ENCODE data around the gene DPH6.
"Not testable (repeated sequence)": the region's sequence is repeated elsewhere in the genome, so short reads cannot be mapped to it uniquely, and the experiment has no call there.

Gene DPH6

GRCh38 chr15:35349916-35350315 is 196.0 kb downstream of the DPH6 start:
- peaks cover 11 to 16% of the 10 kb centered on the region in 2 donors for H3K9me3 Mint-ChIP-seq
- no peak overlapping the region for H3K27ac Mint-ChIP-seq
- no peaks in the 10 kb centered on the region for H3K36me3 Mint-ChIP-seq
- no peak for ATAC-seq (replicated peaks)
- DNase-seq, result no peak
- H3K4me1 Mint-ChIP-seq, result no peaks in the 10 kb centered on the region
- no peaks in the 10 kb centered on the region for H3K27me3 Mint-ChIP-seq
- H3K4me3 Mint-ChIP-seq, result no peak overlapping the region

GRCh38 chr15:35330916-35331315 is 215.0 kb downstream of the DPH6 start:
- H3K27ac Mint-ChIP-seq, result no peak overlapping the region
- H3K4me1 Mint-ChIP-seq, result no peaks in the 10 kb centered on the region
- no peak for DNase-seq
- no peak for ATAC-seq (replicated peaks)
- no peak overlapping the region for H3K4me3 Mint-ChIP-seq
- peaks cover 0 to 3% of the 10 kb centered on the region in 2 donors for H3K9me3 Mint-ChIP-seq
- H3K27me3 Mint-ChIP-seq, result no peaks in the 10 kb centered on the region
- no peaks in the 10 kb centered on the region for H3K36me3 Mint-ChIP-seq

- Mint-ChIP-seq H3K4me3 (no peak overlapping the region), H3K27ac (no peak overlapping the region), H3K27me3 (no peaks in the 10 kb centered on the region), H3K4me1 (no peaks in the 10 kb centered on the region), H3K36me3 (no peaks in the 10 kb centered on the region), H3K9me3 (peaks cover 0 to 1% of the 10 kb centered on the region in 2 donors)
- ATAC-seq (replicated peaks) (no peak), DNase-seq (no peak)
Observed at GRCh38 chr15:35330048-35330695, 215.8 kb downstream of the DPH6 start.

GRCh38 chr15:35329521-35329961 is 216.4 kb downstream of the DPH6 start:
- ATAC-seq (replicated peaks) (no peak), DNase-seq (no peak)
- Mint-ChIP-seq H3K4me1 (no peaks in the 10 kb centered on the region), H3K36me3 (no peaks in the 10 kb centered on the region), H3K27ac (no peak overlapping the region), H3K27me3 (no peaks in the 10 kb centered on the region), H3K4me3 (no peak overlapping the region), H3K9me3 (peaks cover 0 to 1% of the 10 kb centered on the region in 2 donors)

GRCh38 chr15:35328836-35329235 is 217.1 kb downstream of the DPH6 start:
- not testable (repeated sequence) for ATAC-seq (replicated peaks); DNase-seq; H3K27ac Mint-ChIP-seq; H3K4me3 Mint-ChIP-seq; H3K36me3 Mint-ChIP-seq; H3K9me3 Mint-ChIP-seq; H3K4me1 Mint-ChIP-seq; H3K27me3 Mint-ChIP-seq

- Mint-ChIP-seq H3K9me3 (no peaks in the 10 kb centered on the region), H3K4me3 (no peak overlapping the region), H3K27me3 (no peaks in the 10 kb centered on the region), H3K36me3 (no peaks in the 10 kb centered on the region), H3K27ac (no peak overlapping the region), H3K4me1 (no peaks in the 10 kb centered on the region)
- no peak for ATAC-seq (replicated peaks)
- DNase-seq, result no peak
Observed at GRCh38 chr15:35327789-35328188, 218.2 kb downstream of the DPH6 start.

GRCh38 chr15:35325374-35325941 is 220.5 kb downstream of the DPH6 start:
- H3K27me3 Mint-ChIP-seq, result no peaks in the 10 kb centered on the region
- H3K9me3 Mint-ChIP-seq, result no peaks in the 10 kb centered on the region
- ATAC-seq (replicated peaks) (no peak), DNase-seq (no peak)
- H3K4me1 Mint-ChIP-seq, result no peaks in the 10 kb centered on the region
- H3K36me3 Mint-ChIP-seq, result no peaks in the 10 kb centered on the region
- no peak overlapping the region for H3K27ac Mint-ChIP-seq
- no peak overlapping the region for H3K4me3 Mint-ChIP-seq

- no peaks in the 10 kb centered on the region for H3K27me3 Mint-ChIP-seq
Observed at GRCh38 chr15:35323141-35323540, 222.8 kb downstream of the DPH6 start.

GRCh38 chr15:35321926-35322325 is 224.0 kb downstream of the DPH6 start:
- Mint-ChIP-seq H3K27me3 (no peaks in the 10 kb centered on the region), H3K4me3 (no peak overlapping the region), H3K36me3 (no peaks in the 10 kb centered on the region), H3K27ac (no peak overlapping the region), H3K4me1 (no peaks in the 10 kb centered on the region), H3K9me3 (no peaks in the 10 kb centered on the region)
- no peak for ATAC-seq (replicated peaks)
- DNase-seq, result no peak

More at GRCh38 chr15:35323141-35323540, 222.8 kb downstream of the DPH6 start:
- Mint-ChIP-seq H3K27ac (no peak overlapping the region), H3K36me3 (no peaks in the 10 kb centered on the region), H3K9me3 (no peaks in the 10 kb centered on the region), H3K4me1 (no peaks in the 10 kb centered on the region), H3K4me3 (no peak overlapping the region)
- ATAC-seq (replicated peaks) (no peak), DNase-seq (no peak)

- no peaks in the 10 kb centered on the region for H3K4me1 Mint-ChIP-seq
Observed at GRCh38 chr15:35320911-35321310, 225.1 kb downstream of the DPH6 start.

More at GRCh38 chr15:35320911-35321310, 225.1 kb downstream of the DPH6 start:
- Mint-ChIP-seq H3K27me3 (no peaks in the 10 kb centered on the region), H3K36me3 (no peaks in the 10 kb centered on the region), H3K27ac (no peak overlapping the region), H3K4me3 (no peak overlapping the region), H3K9me3 (peaks cover under 1 to 4% of the 10 kb centered on the region in 2 donors)
- DNase-seq, result no peak
- ATAC-seq (replicated peaks), result no peak

Data from stimulated activated naive B cell treated with anti-CD40 and anti-IgM and Interleukin-4, amounts not matched to agents 10 μg/mL and 1 μg/mL and 100 μg/mL, for 72 hours (primary cell).